ENCODE data around the gene MED12L. TPM values are rescaled to one million over a fixed set of nuclear protein-coding genes. Genes with fewer than 3 reads are reported as not detected.

The MED12L gene
- total RNA-seq, 1 experiment from 2014 or later = 14.9 TPM

DNA sequence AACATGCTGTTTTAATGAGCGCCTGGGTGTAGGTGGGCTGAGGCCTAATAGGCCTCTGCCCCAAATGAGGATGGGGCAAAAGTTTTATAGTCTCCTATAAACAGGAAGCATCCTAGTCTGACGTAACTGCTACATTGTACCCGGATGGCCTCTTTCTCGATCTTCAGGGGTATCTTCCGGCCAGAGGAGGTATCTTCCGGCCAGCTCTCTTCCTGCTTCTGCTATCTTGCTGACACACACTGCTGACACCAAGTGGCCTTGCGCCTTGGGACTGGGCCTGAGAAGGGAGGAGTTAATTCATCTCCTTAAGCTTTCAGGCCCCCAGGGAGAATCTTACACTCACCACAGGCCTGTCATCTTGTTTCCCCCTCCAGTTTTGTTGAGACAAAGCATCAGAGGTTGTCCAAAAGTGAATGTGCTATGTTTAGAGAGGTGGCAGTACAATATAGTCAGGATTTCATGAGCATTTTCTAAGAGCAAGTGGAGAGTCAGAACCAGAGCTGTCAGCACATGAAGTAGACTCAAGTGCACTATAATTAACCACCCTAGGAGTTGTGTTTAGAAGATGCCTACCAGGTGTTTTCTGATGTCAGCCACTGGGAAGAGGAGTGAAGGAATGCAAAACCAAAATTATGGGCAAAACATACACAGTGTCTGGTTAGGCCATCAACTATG lies 391.0 kb downstream of the MED12L start:
- no peaks in the 10 kb centered on the region for H3K27me3 ChIP-seq (ENCODE audit: insufficient read depth, low read length)
- no peak overlapping the region for H3K18ac ChIP-seq (ENCODE audit: insufficient read length, low read depth, low read length)
- TF ChIP-seq, protein P1, sequence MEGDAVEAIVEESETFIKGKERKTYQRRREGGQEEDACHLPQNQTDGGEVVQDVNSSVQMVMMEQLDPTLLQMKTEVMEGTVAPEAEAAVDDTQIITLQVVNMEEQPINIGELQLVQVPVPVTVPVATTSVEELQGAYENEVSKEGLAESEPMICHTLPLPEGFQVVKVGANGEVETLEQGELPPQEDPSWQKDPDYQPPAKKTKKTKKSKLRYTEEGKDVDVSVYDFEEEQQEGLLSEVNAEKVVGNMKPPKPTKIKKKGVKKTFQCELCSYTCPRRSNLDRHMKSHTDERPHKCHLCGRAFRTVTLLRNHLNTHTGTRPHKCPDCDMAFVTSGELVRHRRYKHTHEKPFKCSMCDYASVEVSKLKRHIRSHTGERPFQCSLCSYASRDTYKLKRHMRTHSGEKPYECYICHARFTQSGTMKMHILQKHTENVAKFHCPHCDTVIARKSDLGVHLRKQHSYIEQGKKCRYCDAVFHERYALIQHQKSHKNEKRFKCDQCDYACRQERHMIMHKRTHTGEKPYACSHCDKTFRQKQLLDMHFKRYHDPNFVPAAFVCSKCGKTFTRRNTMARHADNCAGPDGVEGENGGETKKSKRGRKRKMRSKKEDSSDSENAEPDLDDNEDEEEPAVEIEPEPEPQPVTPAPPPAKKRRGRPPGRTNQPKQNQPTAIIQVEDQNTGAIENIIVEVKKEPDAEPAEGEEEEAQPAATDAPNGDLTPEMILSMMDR (conservative IDR thresholded peaks at IDR 0.05) = no peak
- H2BK5ac ChIP-seq (ENCODE audit: insufficient read length, low read length) = no peak overlapping the region
- no peaks in the 10 kb centered on the region; the same call in 1 of the 2 replicates for H3K4me1 ChIP-seq (ENCODE audit: insufficient read depth, low read length)
- no peak overlapping the region for H2BK15ac ChIP-seq (ENCODE audit: low read depth, low read length)
- WGBS (ENCODE audit: extremely low coverage, insufficient read length, low lambda C conversion rate) = no CpG with 5 or more reads among the region's 7 CpGs
- Mint-ChIP-seq H3K36me3 (ENCODE audit: insufficient read depth in 1 of 3, low read depth in 3 of 3) (no peaks in the 10 kb centered on the region), H3K27ac (peak overlapping the region in 1 of 3 experiments; percentile 40; a peak in 1 of 7 replicates), H3K27me3 (ENCODE audit: low read depth) (no peaks in the 10 kb centered on the region), H3K4me3 (no peak overlapping the region), H3K4me1 (peaks cover 13 to 22% of the 10 kb centered on the region in 2 experiments), H3K9me3 (no peaks in the 10 kb centered on the region)
- H3K23me2 ChIP-seq (ENCODE audit: insufficient read length, low read depth, low read length, poor library complexity, severe bottlenecking) = no peaks in the 10 kb centered on the region
- H3K23ac ChIP-seq (ENCODE audit: insufficient read length, low read depth, low read length) = no peak overlapping the region
- peak; percentile 35 for DNase-seq
- no peak overlapping the region for H3K4ac ChIP-seq (ENCODE audit: low read depth, low read length)
- no peak overlapping the region for H4K91ac ChIP-seq (ENCODE audit: insufficient read length, low read depth, low read length)
- no peak overlapping the region for H2BK20ac ChIP-seq (ENCODE audit: low read depth, low read length, poor library complexity, severe bottlenecking)
- H3K9ac ChIP-seq (ENCODE audit: extremely low read depth, insufficient read length, low read length) = no peak overlapping the region
- no peak overlapping the region for H3K27ac ChIP-seq (ENCODE audit: insufficient read length, low read depth, low read length)
- H3K79me1 ChIP-seq (ENCODE audit: insufficient read depth, low read depth, low read length, poor library complexity, severe bottlenecking) = no peaks in the 10 kb centered on the region
- no peak overlapping the region for H4K8ac ChIP-seq (replicated peaks; ENCODE audit: insufficient read length, low read depth, low read length)
- no peak overlapping the region for H3K4me2 ChIP-seq (ENCODE audit: insufficient read depth, insufficient read length, low read length)
- no peaks in the 10 kb centered on the region for H3K9me3 ChIP-seq (ENCODE audit: control insufficient read depth, low read depth, low read length)
- no peaks in the 10 kb centered on the region for H4K20me1 ChIP-seq (ENCODE audit: control insufficient read depth, insufficient read depth, insufficient read length)
- no peak overlapping the region for H3K14ac ChIP-seq (ENCODE audit: insufficient read depth, low read length)
- H3K79me2 ChIP-seq (ENCODE audit: insufficient read depth, low read length) = no peaks in the 10 kb centered on the region
- H3T11ph ChIP-seq (ENCODE audit: low read length) = no peak overlapping the region
- no peak overlapping the region for H2BK12ac ChIP-seq (ENCODE audit: insufficient read length, low read depth, low read length)
- no peak overlapping the region for H3K56ac ChIP-seq (ENCODE audit: insufficient read length, low read depth, low read length)
- H4K5ac ChIP-seq (ENCODE audit: insufficient read length, low read depth, low read length) = no peak overlapping the region
- H2BK120ac ChIP-seq (ENCODE audit: low read depth, low read length, poor library complexity, severe bottlenecking) = no peak overlapping the region
- H2AFZ ChIP-seq (ENCODE audit: low read length) = no peak overlapping the region
- H2AK5ac ChIP-seq (ENCODE audit: insufficient read length, low read length) = no peak overlapping the region

Measured in H9 (cell line).